ENCODE measurements around the gene UPB1.

DNA sequence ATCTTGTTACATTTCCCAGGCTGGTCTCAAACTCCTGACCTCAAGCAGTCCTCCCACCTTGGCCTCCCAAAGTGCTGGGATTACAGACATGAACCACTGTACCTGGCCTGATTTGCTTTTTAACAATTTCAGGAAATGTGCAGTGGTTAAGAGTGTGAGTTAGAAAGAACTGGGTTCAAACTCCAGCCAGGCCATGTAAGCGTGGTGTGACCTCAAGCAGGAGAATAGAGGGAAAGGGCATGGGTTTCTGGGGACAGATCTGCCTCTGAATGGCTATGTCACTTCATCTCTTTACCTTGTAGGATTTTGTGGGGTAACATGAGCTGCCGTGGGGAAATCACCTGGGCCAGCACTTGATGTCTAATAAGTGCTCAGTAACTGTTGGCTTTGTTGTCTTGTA, 69.9 kb downstream of the UPB1 start:
- TF ChIP-seq, protein P1, sequence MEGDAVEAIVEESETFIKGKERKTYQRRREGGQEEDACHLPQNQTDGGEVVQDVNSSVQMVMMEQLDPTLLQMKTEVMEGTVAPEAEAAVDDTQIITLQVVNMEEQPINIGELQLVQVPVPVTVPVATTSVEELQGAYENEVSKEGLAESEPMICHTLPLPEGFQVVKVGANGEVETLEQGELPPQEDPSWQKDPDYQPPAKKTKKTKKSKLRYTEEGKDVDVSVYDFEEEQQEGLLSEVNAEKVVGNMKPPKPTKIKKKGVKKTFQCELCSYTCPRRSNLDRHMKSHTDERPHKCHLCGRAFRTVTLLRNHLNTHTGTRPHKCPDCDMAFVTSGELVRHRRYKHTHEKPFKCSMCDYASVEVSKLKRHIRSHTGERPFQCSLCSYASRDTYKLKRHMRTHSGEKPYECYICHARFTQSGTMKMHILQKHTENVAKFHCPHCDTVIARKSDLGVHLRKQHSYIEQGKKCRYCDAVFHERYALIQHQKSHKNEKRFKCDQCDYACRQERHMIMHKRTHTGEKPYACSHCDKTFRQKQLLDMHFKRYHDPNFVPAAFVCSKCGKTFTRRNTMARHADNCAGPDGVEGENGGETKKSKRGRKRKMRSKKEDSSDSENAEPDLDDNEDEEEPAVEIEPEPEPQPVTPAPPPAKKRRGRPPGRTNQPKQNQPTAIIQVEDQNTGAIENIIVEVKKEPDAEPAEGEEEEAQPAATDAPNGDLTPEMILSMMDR (IDR thresholded peaks at IDR 0.05) = no peak
- TF ChIP-seq, protein P2, sequence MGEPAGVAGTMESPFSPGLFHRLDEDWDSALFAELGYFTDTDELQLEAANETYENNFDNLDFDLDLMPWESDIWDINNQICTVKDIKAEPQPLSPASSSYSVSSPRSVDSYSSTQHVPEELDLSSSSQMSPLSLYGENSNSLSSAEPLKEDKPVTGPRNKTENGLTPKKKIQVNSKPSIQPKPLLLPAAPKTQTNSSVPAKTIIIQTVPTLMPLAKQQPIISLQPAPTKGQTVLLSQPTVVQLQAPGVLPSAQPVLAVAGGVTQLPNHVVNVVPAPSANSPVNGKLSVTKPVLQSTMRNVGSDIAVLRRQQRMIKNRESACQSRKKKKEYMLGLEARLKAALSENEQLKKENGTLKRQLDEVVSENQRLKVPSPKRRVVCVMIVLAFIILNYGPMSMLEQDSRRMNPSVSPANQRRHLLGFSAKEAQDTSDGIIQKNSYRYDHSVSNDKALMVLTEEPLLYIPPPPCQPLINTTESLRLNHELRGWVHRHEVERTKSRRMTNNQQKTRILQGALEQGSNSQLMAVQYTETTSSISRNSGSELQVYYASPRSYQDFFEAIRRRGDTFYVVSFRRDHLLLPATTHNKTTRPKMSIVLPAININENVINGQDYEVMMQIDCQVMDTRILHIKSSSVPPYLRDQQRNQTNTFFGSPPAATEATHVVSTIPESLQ (CRISPR knock-in tag; IDR thresholded peaks at IDR 0.05) = no peak
- TF ChIP-seq, protein P3, sequence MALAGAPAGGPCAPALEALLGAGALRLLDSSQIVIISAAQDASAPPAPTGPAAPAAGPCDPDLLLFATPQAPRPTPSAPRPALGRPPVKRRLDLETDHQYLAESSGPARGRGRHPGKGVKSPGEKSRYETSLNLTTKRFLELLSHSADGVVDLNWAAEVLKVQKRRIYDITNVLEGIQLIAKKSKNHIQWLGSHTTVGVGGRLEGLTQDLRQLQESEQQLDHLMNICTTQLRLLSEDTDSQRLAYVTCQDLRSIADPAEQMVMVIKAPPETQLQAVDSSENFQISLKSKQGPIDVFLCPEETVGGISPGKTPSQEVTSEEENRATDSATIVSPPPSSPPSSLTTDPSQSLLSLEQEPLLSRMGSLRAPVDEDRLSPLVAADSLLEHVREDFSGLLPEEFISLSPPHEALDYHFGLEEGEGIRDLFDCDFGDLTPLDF (CRISPR knock-in tag; IDR thresholded peaks at IDR 0.05) = no peak
- TF ChIP-seq PRRX2 (CRISPR knock-in tag; IDR thresholded peaks at IDR 0.05) (no peak), ZMAT4 (CRISPR knock-in tag; IDR thresholded peaks at IDR 0.05) (no peak), ETV6 (CRISPR knock-in tag; IDR thresholded peaks at IDR 0.05) (no peak), HMGXB4 (CRISPR knock-in tag; IDR thresholded peaks at IDR 0.05) (no peak), ELF4 (CRISPR knock-in tag; IDR thresholded peaks at IDR 0.05; ENCODE audit: low read depth) (no peak), TCF7 (CRISPR knock-in tag; IDR thresholded peaks at IDR 0.05; ENCODE audit: low read depth) (no peak), OVOL2 (CRISPR knock-in tag; IDR thresholded peaks at IDR 0.05; ENCODE audit: borderline replicate concordance) (no peak), ZNF423 (CRISPR knock-in tag; IDR thresholded peaks at IDR 0.05) (no peak), ZNF219 (CRISPR knock-in tag; IDR thresholded peaks at IDR 0.05; ENCODE audit: borderline replicate concordance) (no peak)
- TF ChIP-seq, protein P4, sequence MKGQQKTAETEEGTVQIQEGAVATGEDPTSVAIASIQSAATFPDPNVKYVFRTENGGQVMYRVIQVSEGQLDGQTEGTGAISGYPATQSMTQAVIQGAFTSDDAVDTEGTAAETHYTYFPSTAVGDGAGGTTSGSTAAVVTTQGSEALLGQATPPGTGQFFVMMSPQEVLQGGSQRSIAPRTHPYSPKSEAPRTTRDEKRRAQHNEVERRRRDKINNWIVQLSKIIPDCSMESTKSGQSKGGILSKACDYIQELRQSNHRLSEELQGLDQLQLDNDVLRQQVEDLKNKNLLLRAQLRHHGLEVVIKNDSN (CRISPR knock-in tag; IDR thresholded peaks at IDR 0.05) = no peak
- TF ChIP-seq, protein P5, sequence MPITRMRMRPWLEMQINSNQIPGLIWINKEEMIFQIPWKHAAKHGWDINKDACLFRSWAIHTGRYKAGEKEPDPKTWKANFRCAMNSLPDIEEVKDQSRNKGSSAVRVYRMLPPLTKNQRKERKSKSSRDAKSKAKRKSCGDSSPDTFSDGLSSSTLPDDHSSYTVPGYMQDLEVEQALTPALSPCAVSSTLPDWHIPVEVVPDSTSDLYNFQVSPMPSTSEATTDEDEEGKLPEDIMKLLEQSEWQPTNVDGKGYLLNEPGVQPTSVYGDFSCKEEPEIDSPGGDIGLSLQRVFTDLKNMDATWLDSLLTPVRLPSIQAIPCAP (CRISPR knock-in tag; IDR thresholded peaks at IDR 0.05) = no peak

Data from WTC11 (cell line).